Measurements from ENCODE around the gene CPPED1. TPM values are rescaled to one million over a fixed set of nuclear protein-coding genes. Genes with fewer than 3 reads are reported as not detected.
A peak's percentile ranks its signal among the peaks of the same experiment; 100 is the strongest.

Gene CPPED1
- total and polyA plus RNA-seq, 10 of the 15 experiments (the other 5 are each of a cell fraction or from before 2014, with no cell fraction given) = 7.1 to 39.0 (median 16.0) TPM

DNA sequence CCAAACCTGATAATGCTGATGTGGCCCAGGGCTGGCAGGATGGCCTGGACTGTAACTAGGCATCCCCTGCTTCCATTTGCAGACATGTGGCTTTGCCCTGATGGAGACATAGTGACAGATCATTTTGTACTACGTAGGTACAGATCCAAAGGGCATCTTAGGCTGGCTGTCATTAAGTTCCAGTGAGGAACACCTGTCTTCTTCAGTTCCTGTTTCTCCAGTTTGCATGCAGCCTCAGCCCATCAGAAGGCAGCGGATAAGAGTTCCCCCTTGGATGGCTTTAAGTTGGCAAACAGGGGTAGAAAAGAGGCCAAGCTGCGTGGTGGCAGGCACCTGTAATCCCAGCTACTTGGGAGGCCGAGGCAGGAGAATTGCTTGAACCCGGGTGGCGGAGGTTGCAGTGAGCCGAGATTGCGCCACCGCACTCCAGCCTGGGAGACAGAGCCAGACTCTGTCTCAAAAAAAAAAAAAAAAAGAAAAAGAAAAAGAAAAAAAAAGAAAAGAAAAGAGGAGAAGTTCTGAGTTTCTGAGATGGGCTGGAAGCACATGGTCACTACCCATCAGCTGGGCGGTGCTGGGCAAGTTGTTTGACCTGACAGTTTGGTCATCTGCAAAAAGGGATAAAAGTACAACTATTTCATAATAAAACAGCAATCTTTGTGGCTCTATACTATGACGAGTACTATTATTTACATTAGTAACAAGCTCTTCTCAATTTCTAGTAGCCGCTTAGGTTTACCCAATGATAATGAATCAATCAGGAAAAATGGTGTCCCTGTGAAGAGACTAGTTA is 42.7 kb downstream of the CPPED1 start:
- no peak overlapping the region for H3K9ac ChIP-seq (ENCODE audit: control insufficient read depth, insufficient read depth, low read length)
- no peaks in the 10 kb centered on the region for H3K36me3 ChIP-seq (ENCODE audit: control insufficient read depth in 2 of 2, insufficient read depth in 2 of 2, low read length in 1 of 2)
- no peak for DNase-seq (ENCODE audit: low read depth, low spot score)
- H3K4me3 ChIP-seq = no peak overlapping the region
- H3K27me3 ChIP-seq (replicated peaks in 1 of 2; ENCODE audit: control insufficient read depth in 2 of 2, insufficient read depth in 2 of 2, low read length in 1 of 2) = no peaks in the 10 kb centered on the region
- H4K20me1 ChIP-seq (ENCODE audit: control insufficient read depth, insufficient read depth) = no peaks in the 10 kb centered on the region
- intact Hi-C loops (cut with micrococcal nuclease; ENCODE audit: unreplicated experiment) (no loop called here), in situ Hi-C loops (cut with MboI) (no loop called here)
- FAIRE-seq = no peak
- no peak overlapping the region for H3K4me2 ChIP-seq (ENCODE audit: control insufficient read depth, insufficient read depth)
- ATAC-seq = no peak; the same call in 1 of the 3 replicates
- no peak overlapping the region for H2AFZ ChIP-seq (ENCODE audit: control insufficient read depth, low read depth, low read length)
- ChIA-PET SMC1A (ENCODE audit: uncharacterized antibody, unreplicated experiment) (interaction anchor here (0.7 to 1.7 kb wide), 3 partner anchors 9 to 543 kb away, joined by 3 to 5 read pairs (median 3); no protein-coding TSS in a partner anchor), RAD21 (ENCODE audit: unreplicated experiment) (no interaction called here), POLR2A (interaction anchor here (0.6 kb wide), 1 partner anchor 10 kb away, joined by 3 read pairs; no protein-coding TSS in a partner anchor), CTCF (no interaction called here)
- TF ChIP-seq SPI1 (IDR thresholded peaks at IDR 0.05; ENCODE audit: borderline replicate concordance, insufficient read depth, low read depth, low read length) (peak; percentile 68; the same call in 1 of the 2 replicates), ZZZ3 (IDR thresholded peaks at IDR 0.05; ENCODE audit: control insufficient read depth, insufficient read length, low read depth) (no peak)
- no peaks in the 10 kb centered on the region for H3K9me3 ChIP-seq (replicated peaks; ENCODE audit: control insufficient read depth, insufficient read depth, low read length)
- no peak overlapping the region for H3K27ac ChIP-seq (ENCODE audit: control insufficient read depth, insufficient read depth)
- 84% methylated on average over 9 of the region's 12 CpGs for WGBS (ENCODE audit: insufficient coverage, insufficient replicate concordance, low lambda C conversion rate, missing lambda C conversion rate)
- no peaks in the 10 kb centered on the region for H3K79me2 ChIP-seq (ENCODE audit: control insufficient read depth, insufficient read depth, low read length)
- BruUV-seq (replicated peaks) = no TSS peak
- H3K4me1 ChIP-seq (ENCODE audit: control insufficient read depth, insufficient read depth, low read length) = peaks cover 2% of the 10 kb centered on the region; the same call in 1 of the 2 replicates

DNA sequence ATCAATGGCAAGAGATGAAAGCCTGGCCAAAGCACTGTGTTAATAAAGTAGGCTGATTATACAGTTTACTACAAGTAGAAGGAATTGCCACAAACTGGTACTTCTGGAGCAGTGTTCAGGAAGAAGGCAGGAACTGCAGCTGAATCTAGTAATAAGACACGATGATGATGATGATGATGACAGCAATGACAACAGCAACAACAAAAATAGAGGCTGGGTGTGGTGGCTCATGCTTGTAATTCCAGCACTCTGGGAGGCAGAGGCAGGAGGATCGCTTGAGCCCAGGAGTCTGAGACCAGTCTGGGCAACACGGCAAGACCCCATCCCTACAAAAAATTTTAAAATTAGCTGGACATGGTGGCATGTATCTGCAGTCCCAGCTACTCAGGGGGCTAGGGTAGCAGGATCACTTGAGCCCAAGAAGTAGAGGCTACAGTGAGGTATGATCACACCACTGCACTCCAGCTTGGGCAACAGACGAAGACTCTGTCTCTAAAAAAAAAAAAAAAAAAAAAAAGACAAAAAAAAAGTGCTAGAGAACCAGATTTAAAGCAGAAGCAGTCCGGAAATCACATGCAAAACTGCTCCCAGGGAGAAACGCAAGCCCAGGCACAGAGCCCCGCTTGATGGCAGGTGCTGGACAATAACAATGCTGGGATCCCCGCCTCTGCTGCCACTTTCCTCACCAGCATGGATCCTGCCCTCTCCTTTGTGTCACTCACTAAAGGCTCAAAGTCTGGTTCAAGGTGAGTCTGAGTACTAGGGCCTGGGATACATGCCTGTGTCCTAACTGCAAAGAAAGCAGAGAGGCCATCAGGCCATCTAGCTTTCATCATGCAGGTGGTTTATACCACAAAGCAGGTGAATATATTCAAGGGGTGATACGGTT is 44.8 kb downstream of the CPPED1 start:
- FAIRE-seq (no peak), ATAC-seq (peak; percentile 51), DNase-seq (ENCODE audit: low read depth, low spot score) (no peak)
- H3K4me1 ChIP-seq (ENCODE audit: control insufficient read depth, insufficient read depth, low read length) = peaks cover 2% of the 10 kb centered on the region; the same call in 1 of the 2 replicates
- H3K9me3 ChIP-seq (replicated peaks; ENCODE audit: control insufficient read depth, insufficient read depth, low read length) = no peaks in the 10 kb centered on the region
- ChIA-PET SMC1A (ENCODE audit: uncharacterized antibody, unreplicated experiment) (interaction anchor here (0.6 to 1.4 kb wide), 4 partner anchors 90 to 299 kb away, joined by 3 to 4 read pairs (median 3); no protein-coding TSS in a partner anchor), RAD21 (ENCODE audit: unreplicated experiment) (interaction anchor here (0.6 kb wide), 2 partner anchors 55 to 63 kb away, joined by 3 read pairs; no protein-coding TSS in a partner anchor), CTCF (interaction anchor here (1.1 kb wide), 1 partner anchor 18 kb away, joined by 5 read pairs; no protein-coding TSS in a partner anchor), POLR2A (interaction anchor here (1.2 kb wide), 1 partner anchor 26 kb away, joined by 3 read pairs; no protein-coding TSS in a partner anchor)
- no TSS peak for BruUV-seq (replicated peaks)
- H3K79me2 ChIP-seq (ENCODE audit: control insufficient read depth, insufficient read depth, low read length) = no peaks in the 10 kb centered on the region
- H3K4me2 ChIP-seq (ENCODE audit: control insufficient read depth, insufficient read depth) = no peak overlapping the region
- no peaks in the 10 kb centered on the region for H3K36me3 ChIP-seq (ENCODE audit: control insufficient read depth in 2 of 2, insufficient read depth in 2 of 2, low read length in 1 of 2)
- intact Hi-C loops (cut with micrococcal nuclease; ENCODE audit: unreplicated experiment) (no loop called here), in situ Hi-C loops (cut with MboI) (no loop called here)
- H2AFZ ChIP-seq (ENCODE audit: control insufficient read depth, low read depth, low read length) = peak overlapping the region; percentile 16; the same call in 1 of the 2 replicates
- no peak overlapping the region for H3K27ac ChIP-seq (ENCODE audit: control insufficient read depth, insufficient read depth)
- H3K9ac ChIP-seq (ENCODE audit: control insufficient read depth, insufficient read depth, low read length) = no peak overlapping the region
- H3K4me3 ChIP-seq = no peak overlapping the region
- no peaks in the 10 kb centered on the region for H3K27me3 ChIP-seq (replicated peaks in 1 of 2; ENCODE audit: control insufficient read depth in 2 of 2, insufficient read depth in 2 of 2, low read length in 1 of 2)
- 90% methylated on average over 8 of the region's 9 CpGs for WGBS (ENCODE audit: insufficient coverage, insufficient replicate concordance, low lambda C conversion rate, missing lambda C conversion rate)
- H4K20me1 ChIP-seq (ENCODE audit: control insufficient read depth, insufficient read depth) = no peaks in the 10 kb centered on the region
- TF ChIP-seq DPF2 (IDR thresholded peaks at IDR 0.05) (no peak), ZNF384 (IDR thresholded peaks at IDR 0.05; ENCODE audit: borderline replicate concordance, low read depth, low read length) (peak; percentile 38; the same call in 1 of the 2 replicates), RAD21 (IDR thresholded peaks at IDR 0.05; ENCODE audit: insufficient read depth, low read depth, low read length) (no peak)
- TF ChIP-seq, protein P1, sequence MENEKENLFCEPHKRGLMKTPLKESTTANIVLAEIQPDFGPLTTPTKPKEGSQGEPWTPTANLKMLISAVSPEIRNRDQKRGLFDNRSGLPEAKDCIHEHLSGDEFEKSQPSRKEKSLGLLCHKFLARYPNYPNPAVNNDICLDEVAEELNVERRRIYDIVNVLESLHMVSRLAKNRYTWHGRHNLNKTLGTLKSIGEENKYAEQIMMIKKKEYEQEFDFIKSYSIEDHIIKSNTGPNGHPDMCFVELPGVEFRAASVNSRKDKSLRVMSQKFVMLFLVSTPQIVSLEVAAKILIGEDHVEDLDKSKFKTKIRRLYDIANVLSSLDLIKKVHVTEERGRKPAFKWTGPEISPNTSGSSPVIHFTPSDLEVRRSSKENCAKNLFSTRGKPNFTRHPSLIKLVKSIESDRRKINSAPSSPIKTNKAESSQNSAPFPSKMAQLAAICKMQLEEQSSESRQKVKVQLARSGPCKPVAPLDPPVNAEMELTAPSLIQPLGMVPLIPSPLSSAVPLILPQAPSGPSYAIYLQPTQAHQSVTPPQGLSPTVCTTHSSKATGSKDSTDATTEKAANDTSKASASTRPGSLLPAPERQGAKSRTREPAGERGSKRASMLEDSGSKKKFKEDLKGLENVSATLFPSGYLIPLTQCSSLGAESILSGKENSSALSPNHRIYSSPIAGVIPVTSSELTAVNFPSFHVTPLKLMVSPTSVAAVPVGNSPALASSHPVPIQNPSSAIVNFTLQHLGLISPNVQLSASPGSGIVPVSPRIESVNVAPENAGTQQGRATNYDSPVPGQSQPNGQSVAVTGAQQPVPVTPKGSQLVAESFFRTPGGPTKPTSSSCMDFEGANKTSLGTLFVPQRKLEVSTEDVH (IDR thresholded peaks at IDR 0.05; ENCODE audit: low read depth, partially characterized antibody) = no peak
